H1 (cell line): Measurements from ENCODE around the gene SYT10.
"Not testable (repeated sequence)": the region's sequence is repeated elsewhere in the genome, so short reads cannot be mapped to it uniquely, and the experiment has no call there.

Experiments
- GABPA ChIP-seq: IDR thresholded peaks from 2 replicates; pipeline ENCODE4 v1.6.1; 2011; ENCODE audit warnings: mild to moderate bottlenecking, low read length, moderate library complexity, borderline replicate concordance; ENCODE audit not compliant: insufficient read depth
- HDAC2 ChIP-seq, 2 experiments: fragments of 300-600 bp in 1 of 2; sonication (generic) in 1 of 2; IDR thresholded peaks; 2 replicates each; pipeline ENCODE4 v1.6.1; 2011 to 2012; ENCODE audit warnings: low read depth in 2 of 2, low read length in 2 of 2, mild to moderate bottlenecking in 2 of 2, moderate library complexity in 2 of 2, borderline replicate concordance in 1 of 2, inconsistent platforms in 1 of 2
- KDM1A ChIP-seq: fragments of 200-600, 300-600 bp; sonication (generic); IDR thresholded peaks from 2 replicates; pipeline ENCODE4 v1.7.1; 2016; ENCODE audit warnings: mild to moderate bottlenecking, low read length, borderline replicate concordance
- POLR2A ChIP-seq, 2 experiments: IDR thresholded peaks; 1 replicate in 1 of 2; 2 replicates in 1 of 2; pipeline ENCODE4 v1.6.1; 2011; ENCODE audit warnings: low read depth in 2 of 2, low read length in 2 of 2, mild to moderate bottlenecking in 2 of 2; ENCODE audit errors: control extremely low read depth in 1 of 2
- POLR2AphosphoS5 ChIP-seq: IDR thresholded peaks from 2 replicates; pipeline ENCODE4 v1.6.1; 2011; ENCODE audit warnings: low read depth, low read length
- RXRA ChIP-seq: IDR thresholded peaks from 2 replicates; pipeline ENCODE4 v1.6.1; 2011; ENCODE audit warnings: low read depth, mild to moderate bottlenecking, low read length, moderate library complexity; ENCODE audit not compliant: insufficient read depth
- SP1 ChIP-seq: IDR thresholded peaks from 2 replicates; pipeline ENCODE4 v1.6.1; 2011; ENCODE audit warnings: low read depth, low read length
- TAF1 ChIP-seq: IDR thresholded peaks from 2 replicates; pipeline ENCODE4 v1.6.1; 2011; ENCODE audit warnings: mild to moderate bottlenecking, low read depth, low read length
- TCF12 ChIP-seq: IDR thresholded peaks from 2 replicates; pipeline ENCODE4 v1.6.1; 2011; ENCODE audit warnings: low read depth, mild to moderate bottlenecking, low read length
- TF ChIP-seq, protein P1 (sequence below), 3 experiments: IDR thresholded peaks; 1 replicate in 2 of 3; 2 replicates in 1 of 3; pipeline versions ENCODE4 v1.5.1 to v1.6.1; 2011; ENCODE audit warnings: low read length in 3 of 3, mild to moderate bottlenecking in 3 of 3, inconsistent platforms in 2 of 3, low read depth in 1 of 3, moderate library complexity in 1 of 3; ENCODE audit not compliant: insufficient read depth in 1 of 3; ENCODE audit errors: control extremely low read depth in 1 of 3
- TF ChIP-seq, protein P2 (sequence below): IDR thresholded peaks from 2 replicates; pipeline ENCODE4 v1.6.1; 2011; ENCODE audit warnings: low read depth, mild to moderate bottlenecking, low read length; ENCODE audit not compliant: insufficient read depth

- TF ChIP-seq, protein P1, sequence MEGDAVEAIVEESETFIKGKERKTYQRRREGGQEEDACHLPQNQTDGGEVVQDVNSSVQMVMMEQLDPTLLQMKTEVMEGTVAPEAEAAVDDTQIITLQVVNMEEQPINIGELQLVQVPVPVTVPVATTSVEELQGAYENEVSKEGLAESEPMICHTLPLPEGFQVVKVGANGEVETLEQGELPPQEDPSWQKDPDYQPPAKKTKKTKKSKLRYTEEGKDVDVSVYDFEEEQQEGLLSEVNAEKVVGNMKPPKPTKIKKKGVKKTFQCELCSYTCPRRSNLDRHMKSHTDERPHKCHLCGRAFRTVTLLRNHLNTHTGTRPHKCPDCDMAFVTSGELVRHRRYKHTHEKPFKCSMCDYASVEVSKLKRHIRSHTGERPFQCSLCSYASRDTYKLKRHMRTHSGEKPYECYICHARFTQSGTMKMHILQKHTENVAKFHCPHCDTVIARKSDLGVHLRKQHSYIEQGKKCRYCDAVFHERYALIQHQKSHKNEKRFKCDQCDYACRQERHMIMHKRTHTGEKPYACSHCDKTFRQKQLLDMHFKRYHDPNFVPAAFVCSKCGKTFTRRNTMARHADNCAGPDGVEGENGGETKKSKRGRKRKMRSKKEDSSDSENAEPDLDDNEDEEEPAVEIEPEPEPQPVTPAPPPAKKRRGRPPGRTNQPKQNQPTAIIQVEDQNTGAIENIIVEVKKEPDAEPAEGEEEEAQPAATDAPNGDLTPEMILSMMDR (IDR thresholded peaks at IDR 0.05; ENCODE audit: control extremely low read depth in 1 of 3, insufficient read depth in 1 of 3, low read depth in 1 of 3, low read length in 3 of 3) = not testable (repeated sequence)
- TF ChIP-seq GABPA; POLR2AphosphoS5; POLR2A (IDR thresholded peaks at IDR 0.05; ENCODE audit: control extremely low read depth in 1 of 2, low read depth in 2 of 2, low read length in 2 of 2); TCF12; SP1; KDM1A; RXRA; HDAC2 (IDR thresholded peaks at IDR 0.05; ENCODE audit: borderline replicate concordance in 1 of 2, low read depth in 2 of 2, low read length in 2 of 2); TAF1: not testable (repeated sequence)
- TF ChIP-seq, protein P2, sequence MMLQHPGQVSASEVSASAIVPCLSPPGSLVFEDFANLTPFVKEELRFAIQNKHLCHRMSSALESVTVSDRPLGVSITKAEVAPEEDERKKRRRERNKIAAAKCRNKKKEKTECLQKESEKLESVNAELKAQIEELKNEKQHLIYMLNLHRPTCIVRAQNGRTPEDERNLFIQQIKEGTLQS = not testable (repeated sequence)
Observed at GRCh38 chr12:33331961-33332398, 107.6 kb downstream of the SYT10 start.
